Neural cell (in vitro differentiated cells): ENCODE results near the gene BAIAP2L1. TPM values are rescaled to one million over a fixed set of nuclear protein-coding genes. Genes with fewer than 3 reads are reported as not detected.

Experiments
- H2AFZ ChIP-seq: fragments of 200-600, 300-800 bp; sonication (generic), shearing (Covaris generic); 2 replicates; pipeline ENCODE4 v1.6.0; 2014; ENCODE audit warnings: low read depth, mild to moderate bottlenecking, antibody characterized with exemption, low read length, moderate library complexity
- H3F3A ChIP-seq: fragments of 200-600 bp; shearing (Covaris generic); 2 replicates; pipeline ENCODE4 v1.6.1; 2016; ENCODE audit warnings: mild to moderate bottlenecking, moderate library complexity, mixed read lengths, antibody characterized with exemption, low read length; ENCODE audit not compliant: insufficient read depth, poor library complexity, severe bottlenecking
- H3K27ac ChIP-seq: fragments of 200-600, 300-800 bp; sonication (generic), shearing (Covaris generic); 2 replicates; pipeline ENCODE4 v1.5.1; 2014; ENCODE audit warnings: mild to moderate bottlenecking, low read length, moderate library complexity
- H3K27me3 ChIP-seq: fragments of 300-800, 200-600 bp; sonication (generic), shearing (Covaris generic); 2 replicates; pipeline ENCODE4 v1.6.0; 2014; ENCODE audit warnings: mild to moderate bottlenecking, low read depth, low read length, moderate library complexity; ENCODE audit not compliant: insufficient read depth
- H3K36me3 ChIP-seq: fragments of 300-800, 200-600 bp; sonication (generic), shearing (Covaris generic); 2 replicates; pipeline ENCODE4 v1.5.1; 2014; ENCODE audit warnings: mild to moderate bottlenecking, antibody characterized with exemption, low read length, moderate library complexity; ENCODE audit not compliant: insufficient read depth
- H3K4me2 ChIP-seq: fragments of 300-800, 200-600 bp; sonication (generic), shearing (Covaris generic); 2 replicates; pipeline ENCODE4 v1.6.0; 2014; ENCODE audit warnings: mild to moderate bottlenecking, low read length
- H3K4me3 ChIP-seq: fragments of 300-800, 200-600 bp; sonication (generic), shearing (Covaris generic); 2 replicates; pipeline ENCODE4 v1.5.1; 2014; ENCODE audit warnings: mild to moderate bottlenecking, low read length, moderate library complexity
- H3K79me2 ChIP-seq: fragments of 200-600 bp; shearing (Covaris generic); replicated peaks from 2 replicates; pipeline ENCODE4 v1.6.0; 2014; ENCODE audit warnings: mild to moderate bottlenecking, low read length, moderate library complexity; ENCODE audit not compliant: insufficient read depth
- H3K9ac ChIP-seq: fragments of 300-800, 200-600 bp; sonication (generic), shearing (Covaris generic); 2 replicates; pipeline ENCODE4 v1.6.1; 2016; ENCODE audit warnings: mild to moderate bottlenecking, low read length, mixed read lengths
- H3K9me2 ChIP-seq: fragments of 200-600 bp; shearing (Covaris generic); 2 replicates; pipeline ENCODE4 v1.6.1; 2016; ENCODE audit warnings: mild to moderate bottlenecking, low read length, mixed read lengths; ENCODE audit not compliant: insufficient read depth
- H3K9me3 ChIP-seq: fragments of 200-600, 300-800 bp; sonication (generic), shearing (Covaris generic); 2 replicates; pipeline ENCODE4 v1.6.1; 2016; ENCODE audit warnings: mild to moderate bottlenecking, mixed run types, low read length, moderate library complexity, mixed read lengths
- H4K20me1 ChIP-seq: fragments of 200-600 bp; shearing (Covaris generic); 2 replicates; pipeline ENCODE4 v1.6.1; 2016; ENCODE audit warnings: mild to moderate bottlenecking, mixed run types; ENCODE audit not compliant: insufficient read depth
- EP300 ChIP-seq: fragments of 450-650 bp; conservative IDR thresholded peaks from 2 replicates; pipeline ENCODE4 v1.6.1; 2014; ENCODE audit warnings: antibody characterized with exemption, mild to moderate bottlenecking, moderate library complexity; ENCODE audit not compliant: poor library complexity, severe bottlenecking
- EZH2 ChIP-seq: fragments of 200-600, 300-800 bp; shearing (Covaris generic), sonication (generic); IDR thresholded peaks from 2 replicates; pipeline ENCODE4 v1.6.1; 2014; ENCODE audit warnings: antibody characterized with exemption, low read length, borderline replicate concordance, mild to moderate bottlenecking; ENCODE audit not compliant: insufficient read depth, poor library complexity, severe bottlenecking
- MXI1 ChIP-seq: fragments of 450-650 bp; conservative IDR thresholded peaks from 2 replicates; pipeline ENCODE4 v1.6.1; 2014; ENCODE audit warnings: antibody characterized with exemption, mild to moderate bottlenecking; ENCODE audit not compliant: poor library complexity, severe bottlenecking
- POLR2AphosphoS5 ChIP-seq: IDR thresholded peaks from 2 replicates; pipeline ENCODE4 v1.6.1; 2012
- RAD21 ChIP-seq: fragments of 450-650 bp; conservative IDR thresholded peaks from 2 replicates; pipeline ENCODE4 v1.6.1; 2014; ENCODE audit warnings: antibody characterized with exemption, mild to moderate bottlenecking, moderate library complexity
- REST ChIP-seq: IDR thresholded peaks from 2 replicates; pipeline ENCODE4 v1.6.1; 2012; ENCODE audit warnings: borderline replicate concordance
- SMC3 ChIP-seq: fragments of 450-650 bp; conservative IDR thresholded peaks from 2 replicates; pipeline ENCODE4 v1.6.1; 2014; ENCODE audit warnings: antibody characterized with exemption, mild to moderate bottlenecking, moderate library complexity; ENCODE audit not compliant: poor library complexity
- TAF1 ChIP-seq: IDR thresholded peaks from 2 replicates; pipeline ENCODE4 v1.6.1; 2012; ENCODE audit warnings: low read depth
- polyA plus RNA-seq: library from polyadenylated mRNA; depleted of rRNA; stranded (reverse); fragments of >200 nt; gene quantifications from 2 replicates; pipeline ENCODE4 v1.2.3, GENCODE V29; 2014
- TF ChIP-seq, protein P1 (sequence below): fragments of 450-650 bp; IDR thresholded peaks from 2 replicates; pipeline ENCODE4 v1.5.1; 2014; ENCODE audit warnings: antibody characterized with exemption, mild to moderate bottlenecking, moderate library complexity; ENCODE audit not compliant: poor library complexity, severe bottlenecking

BAIAP2L1 gene
- polyA plus RNA-seq, 1 donor from 2014 or later, result not detected

DNA sequence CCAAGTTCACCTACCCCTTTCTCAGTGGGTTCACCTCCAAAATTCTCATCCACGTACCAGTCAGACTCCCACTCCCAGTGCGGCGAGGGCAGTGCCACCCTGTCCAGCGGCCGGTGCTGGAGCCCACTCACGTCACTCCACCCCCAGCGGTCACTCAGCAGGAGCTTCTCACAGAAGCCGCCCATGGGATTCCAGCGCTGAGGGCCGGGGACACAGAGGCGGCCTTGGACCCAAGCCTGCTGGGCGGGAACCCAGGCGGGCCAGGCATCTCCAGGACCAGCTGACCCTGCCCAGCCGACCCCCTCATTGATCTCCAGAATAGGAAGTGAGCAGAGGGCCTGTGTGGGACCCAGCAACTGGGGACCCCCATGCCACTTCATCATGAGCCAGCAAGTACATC, 156.0 kb downstream of the BAIAP2L1 start:
- Histone ChIP-seq H3K4me2 (no peak overlapping the region), H3K9me3 (no peaks in the 10 kb centered on the region), H2AFZ (no peak overlapping the region), H3K9ac (no peak overlapping the region), H3K36me3 (no peaks in the 10 kb centered on the region), H3K4me3 (no peak overlapping the region), H3K79me2 (no peaks in the 10 kb centered on the region), H4K20me1 (no peaks in the 10 kb centered on the region), H3K27me3 (no peaks in the 10 kb centered on the region), H3K27ac (no peak overlapping the region), H3K9me2 (no peaks in the 10 kb centered on the region), H3F3A (no peaks in the 10 kb centered on the region)
- no peak for TF ChIP-seq MXI1
- no peak for TF ChIP-seq SMC3
- TF ChIP-seq TAF1, result no peak

GRCh38 chr7:98242934-98243333, 158.0 kb downstream of the BAIAP2L1 start:
- no peaks in the 10 kb centered on the region for H3K36me3 ChIP-seq
- no peak overlapping the region for H3K4me2 ChIP-seq
- no peak for TF ChIP-seq POLR2AphosphoS5
- TF ChIP-seq EP300, result no peak
- no peaks in the 10 kb centered on the region for H3K27me3 ChIP-seq
- H3K9me2 ChIP-seq, result no peaks in the 10 kb centered on the region
- no peaks in the 10 kb centered on the region for H4K20me1 ChIP-seq
- no peak overlapping the region for H3K4me3 ChIP-seq
- no peaks in the 10 kb centered on the region for H3K79me2 ChIP-seq
- no peaks in the 10 kb centered on the region for H3F3A ChIP-seq
- no peak overlapping the region for H2AFZ ChIP-seq
- no peaks in the 10 kb centered on the region for H3K9me3 ChIP-seq
- no peak overlapping the region for H3K27ac ChIP-seq
- no peak overlapping the region for H3K9ac ChIP-seq

DNA sequence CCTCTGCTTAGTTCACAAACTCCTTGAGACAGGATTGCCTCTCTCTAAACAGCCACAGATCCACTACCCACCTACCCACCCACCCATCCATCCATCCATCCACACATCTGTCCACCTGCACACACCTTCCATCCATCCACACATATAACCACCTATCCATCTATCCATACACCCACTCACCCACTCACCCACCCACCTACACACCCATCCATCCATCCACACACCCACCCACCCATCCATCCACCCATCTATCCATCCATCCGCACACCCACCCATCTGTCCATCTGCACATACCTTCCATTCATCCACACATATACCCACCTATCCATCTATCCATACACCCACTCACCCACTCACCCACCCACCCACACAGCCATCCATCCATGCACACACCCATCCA, 158.5 kb downstream of the BAIAP2L1 start:
- H3K27me3 ChIP-seq, result no peaks in the 10 kb centered on the region
- no peak overlapping the region for H3K4me3 ChIP-seq
- no peak overlapping the region for H2AFZ ChIP-seq
- H3K79me2 ChIP-seq, result no peaks in the 10 kb centered on the region
- H3F3A ChIP-seq, result no peaks in the 10 kb centered on the region
- TF ChIP-seq POLR2AphosphoS5, result no peak
- TF ChIP-seq REST, result no peak
- no peak for TF ChIP-seq TAF1
- TF ChIP-seq RAD21, result no peak
- TF ChIP-seq SMC3, result no peak
- TF ChIP-seq EZH2, result no peak
- TF ChIP-seq EP300, result no peak
- TF ChIP-seq MXI1, result no peak
- TF ChIP-seq, protein P1, sequence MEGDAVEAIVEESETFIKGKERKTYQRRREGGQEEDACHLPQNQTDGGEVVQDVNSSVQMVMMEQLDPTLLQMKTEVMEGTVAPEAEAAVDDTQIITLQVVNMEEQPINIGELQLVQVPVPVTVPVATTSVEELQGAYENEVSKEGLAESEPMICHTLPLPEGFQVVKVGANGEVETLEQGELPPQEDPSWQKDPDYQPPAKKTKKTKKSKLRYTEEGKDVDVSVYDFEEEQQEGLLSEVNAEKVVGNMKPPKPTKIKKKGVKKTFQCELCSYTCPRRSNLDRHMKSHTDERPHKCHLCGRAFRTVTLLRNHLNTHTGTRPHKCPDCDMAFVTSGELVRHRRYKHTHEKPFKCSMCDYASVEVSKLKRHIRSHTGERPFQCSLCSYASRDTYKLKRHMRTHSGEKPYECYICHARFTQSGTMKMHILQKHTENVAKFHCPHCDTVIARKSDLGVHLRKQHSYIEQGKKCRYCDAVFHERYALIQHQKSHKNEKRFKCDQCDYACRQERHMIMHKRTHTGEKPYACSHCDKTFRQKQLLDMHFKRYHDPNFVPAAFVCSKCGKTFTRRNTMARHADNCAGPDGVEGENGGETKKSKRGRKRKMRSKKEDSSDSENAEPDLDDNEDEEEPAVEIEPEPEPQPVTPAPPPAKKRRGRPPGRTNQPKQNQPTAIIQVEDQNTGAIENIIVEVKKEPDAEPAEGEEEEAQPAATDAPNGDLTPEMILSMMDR, result no peak
- no peak overlapping the region for H3K9ac ChIP-seq
- no peaks in the 10 kb centered on the region for H3K9me2 ChIP-seq
- H3K36me3 ChIP-seq, result no peaks in the 10 kb centered on the region
- no peaks in the 10 kb centered on the region for H4K20me1 ChIP-seq
- H3K9me3 ChIP-seq, result no peaks in the 10 kb centered on the region
- H3K4me2 ChIP-seq, result no peak overlapping the region
- H3K27ac ChIP-seq, result no peak overlapping the region
